Measurements from ENCODE around the gene ATP1B1.

ATP1B1 gene

DNA sequence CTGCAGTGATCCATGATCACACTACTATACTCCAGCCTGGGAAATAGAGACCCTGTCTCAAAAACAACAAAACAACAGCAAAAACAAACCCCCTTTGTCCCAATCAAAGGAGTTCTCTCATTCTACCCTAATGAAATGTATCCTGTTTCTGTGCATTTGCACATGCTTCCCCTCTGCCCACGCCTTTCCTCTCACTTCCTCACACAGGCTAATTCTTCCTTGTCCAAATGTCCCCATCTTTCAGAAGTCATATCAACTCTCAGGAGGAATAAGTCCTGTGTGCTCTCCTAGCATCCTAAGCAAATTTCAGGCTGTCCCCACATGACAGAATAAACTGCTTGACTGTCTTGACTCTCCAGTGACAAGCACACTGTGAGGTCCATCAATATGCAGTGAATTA is 8.1 kb upstream of the ATP1B1 start:
- no peak for DNase-seq

DNA sequence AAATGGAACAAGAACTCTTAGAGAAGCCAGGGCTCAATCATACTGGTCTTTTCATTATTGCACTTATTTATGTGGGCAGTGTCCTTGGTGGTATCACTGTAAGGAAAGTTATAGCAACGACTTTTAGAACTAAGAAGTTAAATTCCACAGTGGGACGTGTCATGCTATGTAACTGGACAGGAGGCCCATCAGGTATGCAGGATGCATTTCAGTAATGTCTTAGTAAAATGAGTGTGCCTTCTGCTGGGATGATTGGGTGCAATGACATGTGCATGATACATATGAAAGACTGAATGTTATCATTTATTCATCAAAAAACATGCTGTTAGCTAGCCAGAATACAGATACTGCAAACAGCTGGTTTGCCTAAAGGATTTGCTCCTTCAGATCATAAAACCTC is 6.9 kb upstream of the ATP1B1 start:
- no peak for DNase-seq

DNA sequence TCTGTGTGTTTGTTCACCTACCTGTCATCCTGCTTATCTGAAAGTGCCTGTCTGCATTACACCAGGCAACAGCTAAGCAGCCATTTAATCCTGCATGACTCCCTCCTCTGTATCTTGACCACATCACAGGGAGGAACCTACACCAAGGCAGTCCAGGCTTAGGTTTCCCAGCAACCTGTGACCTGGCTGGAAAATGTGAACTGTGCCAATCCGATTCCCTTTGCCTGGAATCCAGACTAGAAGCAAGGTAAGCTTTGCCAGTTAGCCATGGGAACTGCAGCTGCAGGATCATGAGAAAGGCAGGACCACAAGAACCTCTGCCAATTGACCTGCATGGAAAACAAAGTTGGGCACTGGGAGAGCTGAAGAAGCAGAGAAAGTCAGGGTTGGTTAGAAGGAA is 6.3 kb upstream of the ATP1B1 start:
- DNase-seq, result no peak

DNA sequence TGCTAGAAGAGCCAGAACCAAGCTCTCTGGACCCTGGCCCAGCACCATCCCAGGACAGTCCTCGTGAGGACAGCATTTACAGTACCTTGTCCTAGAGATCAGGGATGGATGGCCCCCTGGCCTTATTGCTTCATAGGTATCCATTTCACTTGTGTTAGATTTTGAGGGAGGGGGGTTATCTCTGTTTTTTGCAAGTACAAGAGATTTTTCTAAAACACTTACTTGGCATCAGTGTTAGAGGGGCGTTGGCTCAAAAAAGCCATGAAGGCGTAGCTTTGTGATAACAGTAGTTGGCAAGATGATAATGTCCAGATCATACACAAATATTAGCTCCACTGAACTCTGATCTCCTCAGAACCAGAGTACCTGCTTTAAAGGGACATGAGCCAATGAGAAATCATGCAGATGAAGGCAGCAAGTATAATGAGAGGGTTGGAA is 5.8 kb upstream of the ATP1B1 start:
- no peak for DNase-seq

DNA sequence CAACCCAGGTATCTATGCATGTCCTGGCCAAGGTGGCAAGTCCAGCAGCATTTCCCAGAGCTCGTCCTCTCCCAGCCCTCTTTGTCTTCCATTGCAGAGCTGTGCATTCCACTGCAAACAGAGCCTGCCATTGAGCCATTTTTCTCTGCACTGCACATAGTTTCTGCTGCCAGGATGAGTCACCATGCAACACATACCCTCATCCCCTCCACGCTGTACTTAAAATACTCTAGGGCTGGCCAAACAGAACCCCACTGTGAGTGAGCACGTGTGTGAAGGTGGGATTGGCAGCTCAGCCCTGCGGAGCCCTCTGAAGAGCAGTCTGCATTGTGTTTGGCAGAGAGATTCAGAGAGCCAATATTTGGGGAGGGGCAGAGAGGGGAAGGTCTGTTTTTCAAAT is 3.9 kb upstream of the ATP1B1 start:
- DNase-seq, result no peak

DNA sequence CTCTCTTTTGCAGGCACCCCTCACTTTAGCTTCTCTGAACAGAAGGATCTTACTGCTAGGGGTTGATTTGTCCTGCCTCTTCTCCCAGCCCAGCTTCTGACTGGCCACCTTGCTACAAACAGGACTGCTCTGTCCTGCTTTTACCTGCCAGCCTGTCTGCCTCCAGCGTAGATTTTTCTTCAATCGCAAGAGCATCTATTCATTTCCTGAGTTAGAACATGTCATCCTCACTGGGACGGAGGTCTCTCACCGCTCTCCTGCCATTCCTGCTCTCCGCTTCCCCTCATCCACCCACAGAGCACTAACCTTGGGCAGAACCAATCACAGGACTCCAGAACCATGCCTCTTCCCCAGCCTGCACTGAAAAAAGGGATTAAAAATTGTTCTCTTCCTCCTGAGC is 3.5 kb upstream of the ATP1B1 start:
- DNase-seq, result no peak

DNA sequence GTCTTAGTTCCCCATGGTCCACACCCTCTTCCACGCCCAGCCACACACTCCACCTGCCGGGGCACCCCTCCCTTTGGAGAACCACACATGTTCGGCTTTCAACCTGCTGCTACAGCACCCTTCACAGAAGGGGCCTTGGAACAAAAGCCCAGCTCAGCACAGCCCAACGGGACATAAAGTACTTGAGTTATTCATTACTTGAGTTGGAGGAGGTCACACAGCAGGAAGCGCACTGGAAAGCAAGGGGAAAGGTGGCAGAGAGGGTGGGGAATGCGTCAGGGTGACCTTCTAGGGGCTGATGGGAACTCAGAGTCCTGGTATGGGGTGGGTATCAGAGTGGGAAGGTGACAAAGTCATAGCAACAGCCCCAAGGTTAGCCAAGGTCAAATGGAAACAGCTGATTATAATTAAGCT is 3.0 kb upstream of the ATP1B1 start:
- peak; percentile 41 for DNase-seq

DNA sequence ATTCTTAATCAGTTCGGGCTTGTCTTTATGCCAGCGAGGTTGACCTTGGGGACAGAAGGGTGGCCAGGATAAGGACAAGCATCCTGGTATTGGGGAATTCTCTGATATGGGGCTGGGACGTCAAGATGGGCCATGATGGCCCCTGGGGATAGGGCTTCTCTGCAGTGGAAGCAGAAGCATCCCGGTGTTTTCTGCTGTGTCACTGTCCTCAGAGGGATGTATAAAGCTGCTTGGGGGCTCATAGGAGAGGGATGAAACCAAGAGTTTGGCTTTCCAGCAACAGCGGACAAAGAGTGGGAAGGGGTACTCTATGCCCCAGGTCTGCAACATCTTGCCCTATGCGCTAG is 1.4 kb upstream of the ATP1B1 start:
- DNase-seq, result no peak

DNA sequence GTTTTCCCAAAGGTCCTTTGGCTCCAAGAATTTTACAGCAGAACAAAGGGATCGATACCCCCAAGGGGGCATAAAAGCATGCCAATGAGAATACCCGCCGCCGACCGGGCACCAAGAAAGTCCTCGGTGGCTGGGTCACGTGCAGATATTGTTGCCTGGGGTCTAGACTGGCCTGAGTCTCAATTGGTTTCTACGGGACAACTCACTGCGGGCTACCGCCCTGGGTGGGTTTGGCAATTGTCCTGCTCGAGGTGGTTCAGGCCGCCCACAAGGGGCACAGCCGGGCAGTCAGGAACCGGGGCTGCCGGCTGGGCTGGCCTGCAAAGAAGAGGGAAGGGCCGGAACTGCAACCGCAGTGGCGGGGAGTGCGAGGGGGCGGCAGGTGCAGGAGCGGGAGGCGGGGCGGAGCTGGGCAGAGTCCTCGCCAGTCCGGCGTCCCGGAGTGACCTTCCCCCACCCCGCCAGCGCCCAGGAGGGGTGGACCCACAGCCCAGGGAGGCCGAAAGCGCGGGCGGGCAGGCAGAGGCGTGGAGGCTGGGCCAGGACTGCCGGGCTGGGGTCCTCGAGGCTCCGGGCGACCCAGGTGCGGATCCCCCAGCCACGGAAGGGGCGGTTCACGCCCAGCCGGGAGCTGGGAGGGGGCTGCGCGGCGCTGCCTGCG is 926 bp upstream of the ATP1B1 start:
- DNase-seq, result peak; percentile 90

DNA sequence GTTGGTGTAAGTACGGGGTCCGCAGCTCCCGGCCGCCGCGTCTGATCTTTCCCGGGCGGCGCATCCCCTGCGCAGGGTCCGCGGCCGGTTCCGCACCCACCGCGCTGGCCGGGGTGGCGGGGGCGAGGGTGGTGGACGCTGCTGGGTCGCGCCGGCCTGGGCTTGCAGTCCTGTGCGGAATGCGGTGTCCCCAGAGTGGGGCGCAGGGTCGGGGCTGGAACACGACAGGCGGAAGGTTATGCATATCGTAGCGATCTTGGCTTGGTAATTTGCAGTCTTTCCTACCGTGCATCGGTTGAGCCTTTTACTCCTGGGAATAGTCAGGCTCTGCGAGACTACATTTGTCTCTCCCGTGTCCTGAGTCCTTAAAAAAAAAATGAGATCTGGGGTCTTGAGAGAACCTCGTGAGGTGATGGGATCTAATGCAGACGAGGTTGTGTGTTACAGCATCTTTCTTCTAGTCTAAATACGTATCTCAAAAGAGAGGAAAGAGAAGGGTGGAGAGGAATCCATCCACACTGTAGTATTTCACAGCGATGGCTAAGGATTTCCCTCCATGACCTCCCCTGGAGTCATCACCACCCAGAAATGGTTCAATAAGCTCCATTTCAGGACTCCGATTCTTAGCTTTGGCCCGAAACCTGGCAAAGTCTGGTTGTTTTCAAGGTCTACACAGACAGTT is 572 bp downstream of the ATP1B1 start:
- peak; percentile 19 for DNase-seq

DNA sequence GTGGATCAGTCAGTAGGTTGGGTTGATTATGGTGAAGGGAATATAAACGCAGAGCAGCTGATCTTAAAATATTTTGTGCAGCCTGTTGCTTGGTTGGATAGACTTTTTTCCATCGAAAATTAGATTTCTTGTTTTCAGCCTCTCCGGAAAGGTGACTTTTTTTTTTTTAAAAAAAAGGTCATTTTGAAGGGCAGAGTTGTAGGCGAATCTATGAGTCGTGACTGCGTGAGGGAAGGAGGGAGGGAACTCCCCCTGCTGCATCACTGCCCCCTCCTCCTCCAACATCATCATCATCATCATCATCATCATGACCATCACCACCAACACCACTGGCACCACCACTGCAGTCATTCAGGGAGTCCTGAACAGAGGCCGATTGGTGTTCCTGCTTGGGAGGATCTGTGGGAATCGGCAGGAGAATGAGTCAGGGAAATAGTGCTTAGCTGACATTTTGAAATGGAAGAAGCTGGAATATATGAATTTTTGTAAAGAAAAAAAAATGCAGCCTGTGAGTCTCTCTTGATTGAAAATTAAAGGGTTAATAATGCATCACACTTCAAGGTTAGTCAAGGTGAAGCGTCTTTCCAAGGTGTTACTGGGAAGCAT is 1.2 kb downstream of the ATP1B1 start:
- DNase-seq, result no peak

DNA sequence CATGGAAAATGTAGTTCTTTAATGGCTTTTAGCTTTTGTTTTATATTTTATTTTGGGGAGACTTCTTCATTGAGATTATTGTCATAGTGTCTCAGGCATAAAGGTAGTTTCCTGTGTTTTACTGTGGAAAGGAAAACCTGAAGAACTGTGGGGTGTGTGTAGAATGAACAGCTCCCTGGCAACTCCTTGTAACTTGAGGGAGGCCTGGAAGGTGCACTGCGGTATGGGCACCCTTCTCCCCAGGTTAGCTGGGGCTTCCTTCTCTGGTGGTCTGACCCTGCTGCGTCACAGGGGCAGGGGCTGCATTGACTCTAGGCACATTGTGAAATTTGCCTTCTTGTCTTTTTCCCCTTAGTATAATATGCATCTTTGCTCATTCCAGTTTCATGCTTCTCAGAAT is 1.7 kb downstream of the ATP1B1 start:
- no peak for DNase-seq

DNA sequence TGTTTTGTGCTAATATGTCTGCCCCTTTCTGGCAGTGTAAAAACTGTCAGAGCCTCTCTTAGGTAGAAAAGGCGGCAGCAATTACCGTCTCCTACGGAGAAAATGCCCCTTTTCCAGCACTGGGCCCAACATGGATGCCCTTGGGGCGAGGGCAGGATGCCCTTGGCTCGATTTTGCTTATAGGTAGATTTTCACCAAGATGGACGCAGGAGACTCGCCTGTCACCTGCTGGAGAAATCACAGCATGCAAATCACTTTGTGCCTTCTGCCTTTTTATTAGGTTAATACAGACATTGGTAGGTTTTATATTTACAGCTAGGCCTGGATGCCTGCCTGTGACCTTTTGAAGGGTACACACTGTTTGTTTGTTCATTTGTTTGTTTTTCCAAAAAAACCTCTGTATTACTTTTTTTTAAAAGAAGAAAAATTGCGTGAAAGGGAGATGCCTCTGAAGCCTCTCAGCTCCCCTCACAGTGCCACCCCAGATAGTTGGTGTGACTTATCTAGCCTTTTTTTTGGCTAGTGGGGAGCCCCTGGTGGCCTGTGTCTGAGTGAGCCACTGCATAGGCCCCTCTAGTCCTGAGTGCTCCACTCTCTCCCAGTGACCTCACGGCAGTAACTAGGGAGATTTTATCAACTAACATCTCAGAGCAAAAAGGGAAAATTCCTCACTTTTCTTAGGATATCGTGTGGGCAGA is 2.5 kb downstream of the ATP1B1 start:
- peak; percentile 28 for DNase-seq

DNA sequence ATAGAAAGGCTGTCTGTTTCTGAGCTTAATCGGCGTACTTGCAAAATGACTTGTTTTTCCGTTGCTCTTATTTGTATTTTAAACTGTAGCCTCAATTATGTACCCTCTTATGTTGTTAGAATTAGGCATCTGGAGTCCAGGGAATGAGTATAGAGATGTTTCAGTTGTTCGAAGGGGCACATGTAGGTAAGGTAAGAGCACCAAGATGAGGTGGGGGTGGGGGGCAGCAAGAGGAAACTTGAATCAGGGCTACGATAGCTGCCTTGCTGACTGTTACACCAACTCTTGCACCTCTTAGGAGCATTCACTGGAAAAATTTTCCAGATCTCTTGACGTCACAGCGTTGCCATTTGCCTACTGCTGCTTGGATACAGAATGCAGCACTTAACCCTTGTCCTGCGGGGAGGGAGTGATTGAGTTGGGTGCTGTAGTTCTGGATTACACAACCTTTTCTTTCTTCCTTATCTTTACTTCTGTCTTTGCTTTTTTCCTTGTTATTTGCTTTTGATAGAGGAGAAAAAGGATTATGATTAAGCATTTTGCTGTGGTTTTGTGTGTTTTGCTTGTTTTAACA is 3.2 kb downstream of the ATP1B1 start:
- peak; percentile 73 for DNase-seq

DNA sequence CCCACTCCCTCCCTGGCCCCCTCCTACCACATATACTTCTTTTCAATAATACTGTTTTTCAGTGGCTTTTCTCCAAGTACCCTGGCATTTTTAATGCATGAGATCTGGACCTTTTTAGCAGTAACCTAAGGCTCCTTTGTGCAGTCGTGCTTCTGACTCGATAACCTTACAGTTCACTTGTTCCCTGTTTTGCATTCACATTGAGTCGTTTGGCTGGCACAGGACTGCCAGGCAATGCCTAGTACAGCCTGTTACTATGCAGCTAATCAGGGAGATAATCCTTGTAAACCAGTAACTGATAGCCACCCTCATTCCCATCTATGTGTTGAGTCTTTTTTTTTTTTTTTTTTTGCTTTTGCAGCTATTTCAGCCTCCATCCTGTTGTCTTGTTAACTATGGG is 3.7 kb downstream of the ATP1B1 start:
- DNase-seq, result no peak

DNA sequence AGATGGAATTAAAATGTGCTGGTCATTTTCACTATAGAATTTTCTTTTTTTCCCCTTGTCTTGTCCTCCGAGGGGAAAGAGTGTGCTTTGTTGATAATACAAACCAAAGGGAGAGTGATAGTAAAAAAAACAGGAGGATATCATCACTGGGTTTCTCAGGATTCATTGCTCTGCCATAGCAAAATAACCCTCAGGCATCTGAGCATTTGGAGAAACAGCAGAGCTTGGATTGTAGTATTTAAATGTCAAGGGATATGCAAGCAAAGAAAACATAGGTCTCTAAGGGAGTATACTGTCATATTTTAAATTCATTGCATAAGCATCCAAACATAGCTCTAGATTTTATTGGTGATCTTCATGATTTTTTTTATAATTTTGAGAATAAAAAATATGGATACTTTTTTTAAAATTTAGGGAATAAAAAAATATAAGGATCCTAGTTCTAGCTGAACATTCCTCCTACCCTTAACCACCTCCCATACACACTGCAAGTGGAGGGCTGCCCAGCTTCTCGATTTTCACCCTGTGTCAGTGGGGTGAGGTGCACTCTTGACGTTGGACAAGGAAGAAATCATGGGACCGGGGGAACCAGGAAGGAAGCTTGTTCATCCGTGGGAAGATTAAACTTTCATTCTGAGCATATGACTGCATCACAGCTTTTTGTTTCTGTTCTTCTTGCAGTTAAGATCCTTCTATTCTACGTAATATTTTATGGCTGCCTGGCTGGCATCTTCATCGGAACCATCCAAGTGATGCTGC is 4.4 kb downstream of the ATP1B1 start:
- DNase-seq, result no peak

DNA sequence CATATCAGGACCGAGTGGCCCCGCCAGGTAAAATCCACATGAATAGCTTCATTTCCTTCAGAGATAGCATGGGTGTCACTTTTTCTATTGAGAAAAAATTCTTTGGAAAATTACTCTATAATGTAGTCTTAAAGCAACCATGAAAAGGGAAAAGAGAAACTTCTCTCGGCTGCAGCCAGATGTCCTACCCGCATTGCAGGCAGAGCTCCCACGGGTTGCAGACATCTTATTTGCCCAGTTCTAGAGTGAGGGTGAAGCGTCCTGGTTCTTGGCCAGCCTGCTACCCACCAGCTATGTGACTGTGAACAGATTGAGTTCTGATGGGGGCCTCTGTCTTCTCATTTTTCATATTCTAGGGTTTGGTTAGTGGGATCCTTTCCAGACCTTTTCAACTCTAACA is 5.0 kb downstream of the ATP1B1 start:
- no peak for DNase-seq

DNA sequence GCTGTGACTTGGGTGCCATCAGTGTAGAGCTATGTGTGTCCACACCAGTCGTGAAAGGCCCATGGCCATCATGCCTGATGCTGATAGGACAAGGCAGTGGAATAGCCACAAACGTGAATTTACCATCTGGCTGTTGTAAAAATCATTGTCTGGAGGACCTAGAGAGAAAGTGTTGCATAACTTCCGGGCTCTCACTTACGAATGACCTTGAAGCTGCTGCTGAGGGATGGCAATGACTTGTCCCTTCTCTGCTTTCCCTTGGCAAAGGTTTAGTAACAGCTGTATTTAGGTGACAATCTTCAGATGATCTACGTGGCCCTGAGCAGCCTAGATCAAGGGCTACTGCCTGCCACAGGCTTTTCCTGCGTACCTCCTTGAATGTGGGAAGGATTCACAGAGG is 5.8 kb downstream of the ATP1B1 start:
- DNase-seq, result no peak

DNA sequence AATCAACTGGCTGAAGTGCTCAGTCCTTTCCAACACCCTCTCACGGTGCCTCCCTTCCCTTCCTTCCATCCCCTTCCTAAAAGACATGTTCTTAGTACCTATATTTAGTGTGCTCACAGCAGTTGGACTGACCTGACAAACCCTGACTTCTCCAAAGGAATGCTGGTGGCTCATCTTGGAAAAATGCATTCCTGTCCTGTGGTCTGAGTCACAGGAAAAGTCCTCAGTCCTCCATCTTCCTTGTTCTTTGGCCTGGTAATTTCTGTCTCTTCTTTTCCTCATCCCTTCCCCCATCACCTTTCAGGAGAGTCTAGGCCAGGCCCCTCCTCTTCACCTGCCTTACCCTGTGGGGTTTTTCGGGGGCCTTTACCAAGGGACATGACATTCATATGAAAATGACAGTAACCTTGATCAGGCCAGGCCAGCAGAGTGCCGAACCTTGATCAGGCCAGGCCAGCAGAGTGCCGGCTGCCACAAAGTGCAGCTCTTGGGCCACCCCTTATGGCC is 7.2 kb downstream of the ATP1B1 start:
- no peak for DNase-seq

DNA sequence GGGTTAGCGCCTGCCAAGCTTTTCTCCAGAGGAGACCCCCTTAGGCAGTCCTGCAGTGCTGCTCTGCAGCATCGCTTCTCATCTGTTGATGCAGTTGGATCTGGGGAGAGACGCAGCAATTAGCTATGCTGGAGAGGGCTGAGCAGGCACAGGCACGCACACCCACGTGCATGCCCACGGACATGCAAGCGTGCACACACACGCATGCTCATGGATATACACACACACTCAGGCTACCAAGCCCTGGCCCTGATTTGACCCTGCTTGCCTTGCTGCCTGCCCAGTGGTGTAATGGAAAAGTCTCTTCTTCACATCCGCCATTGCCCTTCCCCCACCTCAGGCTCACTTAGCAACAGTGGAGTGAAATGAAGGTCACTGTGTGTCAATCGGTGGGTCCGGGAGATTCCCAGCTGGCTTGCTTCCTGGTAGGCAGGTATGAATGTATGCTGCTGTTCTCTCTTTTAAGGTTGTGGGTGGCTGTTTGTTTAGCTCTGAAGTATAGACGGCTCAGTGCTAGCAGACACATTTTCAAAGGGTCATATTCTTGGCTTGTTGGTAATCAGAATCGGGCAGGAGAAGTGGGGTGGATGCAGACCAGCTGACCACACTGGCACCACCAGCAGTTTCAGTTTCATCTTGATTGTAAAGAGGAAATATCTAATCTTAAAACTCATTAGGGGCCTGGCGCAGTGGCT is 9.5 kb downstream of the ATP1B1 start:
- DNase-seq, result no peak

DNA sequence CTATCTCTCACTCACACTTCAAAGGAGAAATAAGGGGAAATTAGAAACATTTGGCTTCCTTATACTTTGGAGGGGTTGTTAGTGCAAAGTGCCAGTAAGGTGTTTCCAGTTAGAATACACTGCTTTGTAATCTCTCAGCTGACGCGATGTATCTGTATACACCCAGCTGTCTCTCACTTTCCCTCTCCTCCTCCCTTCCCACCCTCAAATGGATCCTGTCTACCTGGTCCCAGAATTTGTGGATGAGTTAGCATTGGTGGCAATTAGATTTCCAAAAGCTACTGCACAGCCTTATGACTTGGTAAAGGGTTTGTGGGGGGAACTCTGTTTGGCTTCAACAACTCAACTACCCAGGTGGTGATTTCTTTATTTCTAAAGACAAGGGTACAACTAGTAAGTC is 10.5 kb downstream of the ATP1B1 start:
- DNase-seq, result no peak

DNA sequence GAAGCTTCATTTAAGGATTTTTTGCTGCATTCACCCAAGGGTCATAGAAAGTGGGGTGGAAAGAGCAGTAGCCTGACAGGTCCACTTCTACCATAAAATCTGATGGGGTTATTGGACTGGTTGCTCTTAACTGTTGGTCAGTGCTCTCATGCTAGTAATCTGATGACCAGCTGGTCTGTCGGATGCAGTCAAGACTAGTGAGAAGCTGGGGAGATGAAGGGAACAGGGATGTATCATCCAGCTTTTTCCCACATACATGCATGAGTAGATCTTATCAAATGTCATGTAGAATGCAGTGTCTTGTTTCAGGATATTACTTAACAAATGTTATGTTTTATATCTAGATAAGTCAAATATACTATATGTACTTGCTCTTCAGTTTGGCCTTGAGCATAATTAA is 11.1 kb downstream of the ATP1B1 start:
- no peak for DNase-seq
